Parathyroid adenoma (tissue), 2 donors: ENCODE measurements around the gene GART.
"Not testable (repeated sequence)": the region's sequence is repeated elsewhere in the genome, so short reads cannot be mapped to it uniquely, and the experiment has no call there.

Experiments
- H2AFZ ChIP-seq: fragments of 300-600 bp; sonication (generic); one replicate; pipeline ENCODE4 v1.7.0; 2017; ENCODE audit warnings: antibody characterized with exemption, mild to moderate bottlenecking
- H3K27ac ChIP-seq: fragments of 300-600 bp; sonication (generic); one replicate; pipeline ENCODE4 v1.7.0; 2017
- H3K27me3 ChIP-seq: fragments of 300-600 bp; sonication (generic); one replicate; pipeline ENCODE4 v1.7.0; 2017; ENCODE audit warnings: low read length; ENCODE audit not compliant: control insufficient read depth, insufficient read depth
- H3K36me3 ChIP-seq: fragments of 300-600 bp; sonication (generic); one replicate; pipeline ENCODE4 v1.7.0; 2017; ENCODE audit warnings: low read length; ENCODE audit not compliant: control insufficient read depth, insufficient read depth
- H3K4me1 ChIP-seq: fragments of 300-600 bp; sonication (generic); one replicate; pipeline ENCODE4 v1.7.0; 2017; ENCODE audit warnings: control low read depth
- H3K4me2 ChIP-seq: fragments of 300-600 bp; sonication (generic); one replicate; pipeline ENCODE4 v1.7.0; 2017; ENCODE audit warnings: low read length
- H3K4me3 ChIP-seq: fragments of 300-600 bp; sonication (generic); one replicate; pipeline ENCODE4 v1.7.0; 2017; ENCODE audit warnings: low read depth, low read length
- H3K79me2 ChIP-seq: fragments of 300-600 bp; sonication (generic); one replicate; pipeline ENCODE4 v1.7.0; 2017; ENCODE audit warnings: control low read depth
- H3K9ac ChIP-seq: fragments of 300-600 bp; sonication (generic); one replicate; pipeline ENCODE4 v1.7.0; 2017; ENCODE audit warnings: mild to moderate bottlenecking
- H3K9me3 ChIP-seq: fragments of 300-600 bp; sonication (generic); one replicate; pipeline ENCODE4 v1.7.0; 2017; ENCODE audit warnings: low read length; ENCODE audit not compliant: control insufficient read depth
- CTCF ChIP-seq: fragments of 300-600 bp; sonication (generic); IDR thresholded peaks from one replicate; pipeline ENCODE4 v1.7.0; 2017; ENCODE audit warnings: antibody characterized with exemption, mild to moderate bottlenecking
- donor health status: primary hyperparathyroidism.

The GART gene

DNA sequence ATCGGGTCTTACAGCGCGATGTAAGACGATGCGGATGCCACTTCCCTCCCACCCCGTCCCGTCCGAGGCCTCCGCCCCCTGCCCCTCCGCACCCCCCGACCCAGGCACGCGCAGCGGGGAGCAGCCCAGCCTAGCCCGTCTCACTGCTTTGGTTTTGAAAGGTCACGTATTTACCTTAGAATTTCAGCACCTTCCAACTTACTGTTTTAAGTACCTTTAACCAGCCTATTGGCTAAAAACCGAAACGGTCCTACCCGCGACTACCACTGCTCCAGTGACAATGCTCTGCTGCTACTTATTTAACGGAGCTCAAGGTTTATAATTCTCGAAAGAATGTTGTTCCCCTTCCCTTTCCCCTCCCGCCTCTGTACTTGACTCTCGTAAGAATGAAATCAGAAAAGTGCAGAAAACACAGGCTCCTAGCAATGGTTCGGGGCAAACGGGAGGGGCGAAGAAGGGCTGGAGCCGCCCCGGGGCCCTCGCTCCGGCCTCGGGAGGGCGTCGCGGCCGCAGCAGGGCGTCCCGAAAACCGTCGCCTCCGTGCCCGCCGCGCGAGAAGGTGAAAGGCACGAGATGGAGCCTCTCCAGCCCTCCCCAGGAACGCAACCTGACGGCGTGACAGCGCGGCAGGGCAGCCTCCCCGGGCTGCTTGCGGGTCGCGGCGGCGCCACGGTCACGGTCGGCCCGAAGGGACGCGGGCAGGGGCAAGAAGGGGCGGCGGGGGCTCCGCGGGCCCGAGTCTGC lies 62.8 kb downstream of the GART start:
- H3K27ac ChIP-seq, result peak overlapping the region; percentile 83
- TF ChIP-seq CTCF, result no peak
- H3K4me1 ChIP-seq, result no peaks in the 10 kb centered on the region
- peak overlapping the region; percentile 84 for H3K4me3 ChIP-seq
- peak overlapping the region; percentile 37 for H3K9ac ChIP-seq
- H3K79me2 ChIP-seq, result peaks cover 17% of the 10 kb centered on the region
- no peaks in the 10 kb centered on the region for H3K27me3 ChIP-seq
- H3K9me3 ChIP-seq, result no peaks in the 10 kb centered on the region
- H2AFZ ChIP-seq, result peak overlapping the region; percentile 82
- H3K4me2 ChIP-seq, result peak overlapping the region; percentile 68
- no peaks in the 10 kb centered on the region for H3K36me3 ChIP-seq

- TF ChIP-seq CTCF, result no peak
- H3K4me3 ChIP-seq, result peak overlapping the region; percentile 84
- no peak overlapping the region for H2AFZ ChIP-seq
- no peaks in the 10 kb centered on the region for H3K4me1 ChIP-seq
- peak overlapping the region; percentile 68 for H3K4me2 ChIP-seq
- no peak overlapping the region for H3K9ac ChIP-seq
- H3K79me2 ChIP-seq, result peaks cover 20% of the 10 kb centered on the region
- H3K9me3 ChIP-seq, result no peaks in the 10 kb centered on the region
- no peak overlapping the region for H3K27ac ChIP-seq
- H3K27me3 ChIP-seq, result no peaks in the 10 kb centered on the region
- H3K36me3 ChIP-seq, result no peaks in the 10 kb centered on the region
Measured at GRCh38 chr21:33478182-33478581, 63.7 kb downstream of the GART start.

GRCh38 chr21:33477066-33477465 lies 64.9 kb downstream of the GART start:
- Histone ChIP-seq H3K9me3 (no peaks in the 10 kb centered on the region), H3K4me2 (no peak overlapping the region), H3K79me2 (peaks cover 20% of the 10 kb centered on the region), H3K27ac (no peak overlapping the region), H3K4me1 (no peaks in the 10 kb centered on the region), H3K9ac (no peak overlapping the region), H3K36me3 (no peaks in the 10 kb centered on the region), H2AFZ (no peak overlapping the region), H3K4me3 (no peak overlapping the region), H3K27me3 (no peaks in the 10 kb centered on the region)
- TF ChIP-seq CTCF, result no peak

DNA sequence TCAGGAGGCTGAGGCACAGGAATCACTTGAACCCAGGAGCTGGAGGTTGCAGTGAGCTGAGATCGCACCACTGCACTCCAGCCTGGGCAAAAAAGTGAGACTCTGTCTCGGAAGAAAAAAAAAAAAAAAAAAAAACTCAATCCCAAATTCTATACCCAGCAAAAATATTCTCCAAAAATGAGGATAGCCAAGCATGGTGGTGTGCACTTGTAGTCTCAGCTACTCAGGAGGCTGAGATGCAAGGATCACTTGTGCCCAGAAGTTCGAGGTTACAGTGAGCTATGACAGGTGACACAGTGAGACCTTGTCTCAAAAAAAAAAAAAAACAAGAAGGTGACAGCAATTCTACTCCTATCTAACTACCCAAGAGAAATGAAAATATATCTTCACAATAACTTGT lies 68.6 kb downstream of the GART start:
- Histone ChIP-seq H3K4me1 (no peaks in the 10 kb centered on the region), H3K4me2 (no peak overlapping the region), H3K27me3 (no peaks in the 10 kb centered on the region), H2AFZ (no peak overlapping the region), H3K4me3 (no peak overlapping the region), H3K79me2 (peaks cover 28% of the 10 kb centered on the region), H3K27ac (no peak overlapping the region), H3K36me3 (no peaks in the 10 kb centered on the region), H3K9ac (no peak overlapping the region), H3K9me3 (no peaks in the 10 kb centered on the region)
- TF ChIP-seq CTCF, result no peak

GRCh38 chr21:33470701-33471100 lies 71.2 kb downstream of the GART start:
- no peak overlapping the region for H3K4me3 ChIP-seq
- peaks cover 27% of the 10 kb centered on the region for H3K79me2 ChIP-seq
- H3K9ac ChIP-seq, result no peak overlapping the region
- H3K27me3 ChIP-seq, result no peaks in the 10 kb centered on the region
- H3K4me1 ChIP-seq, result no peaks in the 10 kb centered on the region
- no peaks in the 10 kb centered on the region for H3K9me3 ChIP-seq
- no peak overlapping the region for H2AFZ ChIP-seq
- no peaks in the 10 kb centered on the region for H3K36me3 ChIP-seq
- no peak for TF ChIP-seq CTCF
- H3K27ac ChIP-seq, result no peak overlapping the region
- H3K4me2 ChIP-seq, result no peak overlapping the region

GRCh38 chr21:33469183-33469582 lies 72.7 kb downstream of the GART start:
- H3K9me3 ChIP-seq, H3K4me3 ChIP-seq, H2AFZ ChIP-seq, H3K9ac ChIP-seq, H3K36me3 ChIP-seq, H3K27me3 ChIP-seq, H3K27ac ChIP-seq, H3K4me2 ChIP-seq, H3K4me1 ChIP-seq: not testable (repeated sequence)
- H3K79me2 ChIP-seq, result peaks cover 18% of the 10 kb centered on the region
